Mammary epithelial cell (primary cell): ENCODE results near the gene SF3A2.

Source experiments
- EZH2 ChIP-seq: IDR thresholded peaks from 2 replicates; pipeline ENCODE4 v1.6.1; 2012; ENCODE audit warnings: low read length, inconsistent platforms, borderline replicate concordance
- TF ChIP-seq, protein P1 (sequence below), 2 donors: IDR thresholded peaks in 1 of 2; conservative IDR thresholded peaks in 1 of 2; 2 replicates each; pipeline ENCODE4 v1.5.1; 2011 to 2012; ENCODE audit warnings: inconsistent platforms in 2 of 2, low read length in 2 of 2, mild to moderate bottlenecking in 2 of 2, control low read depth in 1 of 2, low read depth in 1 of 2; ENCODE audit not compliant: insufficient read depth in 1 of 2; ENCODE audit errors: extremely low read depth in 1 of 2

DNA sequence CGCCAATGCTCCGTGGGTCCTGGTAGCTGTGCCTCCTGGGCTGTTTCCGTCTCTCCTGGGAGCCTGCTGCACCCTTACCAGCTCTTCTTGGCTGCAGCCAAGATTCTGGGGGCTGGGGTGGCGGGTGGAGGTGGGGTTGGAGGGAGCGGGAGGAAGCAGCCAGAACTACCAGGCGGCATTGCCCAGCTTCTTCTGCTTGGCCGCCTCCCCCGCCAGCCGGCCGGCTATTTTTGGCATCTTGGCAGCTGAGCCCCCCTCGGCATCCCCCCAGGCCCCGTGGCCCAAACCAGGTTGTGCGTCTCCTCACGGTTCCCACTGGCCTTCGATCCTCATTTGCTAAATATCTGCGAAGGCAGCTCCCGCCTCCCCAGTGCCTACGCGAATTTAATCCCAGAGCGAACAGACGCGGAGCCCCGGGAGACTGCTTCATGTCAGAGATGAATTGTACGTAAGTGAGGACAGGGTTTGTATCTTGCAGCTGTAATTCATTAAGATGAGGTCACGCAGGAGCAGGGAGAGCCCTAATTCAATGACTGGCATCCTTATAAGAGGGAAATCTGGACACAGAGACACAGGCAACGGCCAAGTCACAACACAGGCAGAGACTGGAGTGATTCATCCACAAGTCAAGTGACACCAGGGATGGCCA, 58.2 kb downstream of the SF3A2 start:
- TF ChIP-seq, protein P1, sequence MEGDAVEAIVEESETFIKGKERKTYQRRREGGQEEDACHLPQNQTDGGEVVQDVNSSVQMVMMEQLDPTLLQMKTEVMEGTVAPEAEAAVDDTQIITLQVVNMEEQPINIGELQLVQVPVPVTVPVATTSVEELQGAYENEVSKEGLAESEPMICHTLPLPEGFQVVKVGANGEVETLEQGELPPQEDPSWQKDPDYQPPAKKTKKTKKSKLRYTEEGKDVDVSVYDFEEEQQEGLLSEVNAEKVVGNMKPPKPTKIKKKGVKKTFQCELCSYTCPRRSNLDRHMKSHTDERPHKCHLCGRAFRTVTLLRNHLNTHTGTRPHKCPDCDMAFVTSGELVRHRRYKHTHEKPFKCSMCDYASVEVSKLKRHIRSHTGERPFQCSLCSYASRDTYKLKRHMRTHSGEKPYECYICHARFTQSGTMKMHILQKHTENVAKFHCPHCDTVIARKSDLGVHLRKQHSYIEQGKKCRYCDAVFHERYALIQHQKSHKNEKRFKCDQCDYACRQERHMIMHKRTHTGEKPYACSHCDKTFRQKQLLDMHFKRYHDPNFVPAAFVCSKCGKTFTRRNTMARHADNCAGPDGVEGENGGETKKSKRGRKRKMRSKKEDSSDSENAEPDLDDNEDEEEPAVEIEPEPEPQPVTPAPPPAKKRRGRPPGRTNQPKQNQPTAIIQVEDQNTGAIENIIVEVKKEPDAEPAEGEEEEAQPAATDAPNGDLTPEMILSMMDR (conservative IDR thresholded peaks at IDR 0.05 in 1 of 2, IDR thresholded peaks at IDR 0.05 in 1 of 2; ENCODE audit: extremely low read depth in 1 of 2, insufficient read depth in 1 of 2, low read depth in 1 of 2, low read length in 2 of 2): no peak
- TF ChIP-seq EZH2: no peak
